ENCODE data around the gene MYLK4.
"Not testable (repeated sequence)": the region's sequence is repeated elsewhere in the genome, so short reads cannot be mapped to it uniquely, and the experiment has no call there.

The MYLK4 gene

GRCh38 chr6:2777249-2777648 is 26.5 kb upstream of the MYLK4 start:
- DNase-seq, result no peak

GRCh38 chr6:2775003-2775402 is 24.3 kb upstream of the MYLK4 start:
- DNase-seq, result no peak

GRCh38 chr6:2773449-2773848 is 22.7 kb upstream of the MYLK4 start:
- DNase-seq, result no peak

GRCh38 chr6:2772840-2773239 is 22.1 kb upstream of the MYLK4 start:
- DNase-seq, result no peak

GRCh38 chr6:2771079-2771478 is 20.4 kb upstream of the MYLK4 start:
- DNase-seq, result no peak

GRCh38 chr6:2770171-2770570 is 19.4 kb upstream of the MYLK4 start:
- DNase-seq, result no peak

- no peak for DNase-seq
Observed at GRCh38 chr6:2768696-2769095, 18.0 kb upstream of the MYLK4 start.

GRCh38 chr6:2767657-2768524 is 17.2 kb upstream of the MYLK4 start:
- DNase-seq, result no peak

GRCh38 chr6:2766767-2767656 is 16.3 kb upstream of the MYLK4 start:
- DNase-seq, result peak; percentile 28

- no peak for DNase-seq
Observed at GRCh38 chr6:2765896-2766766, 15.4 kb upstream of the MYLK4 start.

- DNase-seq, result peak; percentile 94
Observed at GRCh38 chr6:2765166-2765895, 14.6 kb upstream of the MYLK4 start, which contains the start of gene WRNIP1. WRNIP1 (plus strand) TSS chr6:2765393; CDS start chr6:2765623, 230 bp downstream.

- DNase-seq, result peak; percentile 56
Observed at GRCh38 chr6:2764610-2765165, 14.0 kb upstream of the MYLK4 start.

GRCh38 chr6:2763876-2764540 is 13.3 kb upstream of the MYLK4 start:
- DNase-seq, result no peak

GRCh38 chr6:2763345-2763841 is 12.7 kb upstream of the MYLK4 start:
- DNase-seq, result no peak

GRCh38 chr6:2762868-2763267 is 12.1 kb upstream of the MYLK4 start:
- not testable (repeated sequence) for DNase-seq

- no peak for DNase-seq
Observed at GRCh38 chr6:2760882-2761842, 10.4 kb upstream of the MYLK4 start.

GRCh38 chr6:2758980-2759379 is 8.3 kb upstream of the MYLK4 start:
- no peak for DNase-seq

GRCh38 chr6:2756687-2757224 is 6.0 kb upstream of the MYLK4 start:
- no peak for DNase-seq

- no peak for DNase-seq
Observed at GRCh38 chr6:2756241-2756640, 5.5 kb upstream of the MYLK4 start.

Measured in kidney glomerular epithelial cell (primary cell).